Astrocyte (in vitro differentiated cells and primary cell): Measurements from ENCODE around the gene NPAS3. TPM values are rescaled to one million over a fixed set of nuclear protein-coding genes. Genes with fewer than 3 reads are reported as not detected.

Experiments
- DNase-seq: peaks from one replicate; pipeline ENCODE4 v3.0.0-alpha.2; 2010; ENCODE audit warnings: low read depth
- FAIRE-seq: peaks from 2 replicates; lab custom pipeline; 2011; peaks lifted over from hg19 to GRCh38; lab: Jason Lieb, UNC
- H2AFZ ChIP-seq: 2 replicates; pipeline ENCODE4 v1.6.0; 2012; ENCODE audit warnings: low read depth, low read length, inconsistent platforms
- H3K27ac ChIP-seq: 2 replicates; pipeline ENCODE4 v1.5.1; 2011; ENCODE audit warnings: low read depth, low read length, inconsistent platforms
- H3K27me3 ChIP-seq: 2 replicates; pipeline ENCODE4 v1.6.0; 2011; ENCODE audit warnings: low read length, inconsistent platforms; ENCODE audit not compliant: insufficient read depth
- H3K36me3 ChIP-seq: 2 replicates; pipeline ENCODE4 v1.5.1; 2011; ENCODE audit warnings: low read length, inconsistent platforms; ENCODE audit not compliant: insufficient read depth
- H3K4me1 ChIP-seq: 2 replicates; pipeline ENCODE4 v1.5.1; 2011; ENCODE audit warnings: low read length, inconsistent platforms; ENCODE audit not compliant: insufficient read depth
- H3K4me2 ChIP-seq: 2 replicates; pipeline ENCODE4 v1.6.0; 2012; ENCODE audit warnings: low read length, inconsistent platforms
- H3K4me3 ChIP-seq: 2 replicates; pipeline ENCODE4 v1.5.1; 2011; ENCODE audit warnings: low read depth, mild to moderate bottlenecking, low read length, inconsistent platforms; ENCODE audit not compliant: insufficient read depth
- H3K79me2 ChIP-seq: 2 replicates; pipeline ENCODE4 v1.6.0; 2012; ENCODE audit warnings: mild to moderate bottlenecking, low read length, inconsistent platforms; ENCODE audit not compliant: insufficient read depth
- H3K9ac ChIP-seq: 2 replicates; pipeline ENCODE4 v1.6.0; 2012; ENCODE audit warnings: mild to moderate bottlenecking, low read length, inconsistent platforms
- H3K9me3 ChIP-seq: 2 replicates; pipeline ENCODE4 v1.5.1; 2012; ENCODE audit warnings: low read depth, mild to moderate bottlenecking, low read length, inconsistent platforms; ENCODE audit not compliant: insufficient read depth
- H4K20me1 ChIP-seq: 2 replicates; pipeline ENCODE4 v1.6.0; 2012; ENCODE audit warnings: low read length, inconsistent platforms; ENCODE audit not compliant: insufficient read depth
- H3K27ac Mint-ChIP-seq: one replicate; pipeline ENCODE4 v1.8.0; 2021; ENCODE audit warnings: mild to moderate bottlenecking, mixed read lengths; ENCODE audit not compliant: unreplicated experiment
- H3K27me3 Mint-ChIP-seq: one replicate; pipeline ENCODE4 v1.8.0; 2021; ENCODE audit warnings: low read depth, mixed read lengths; ENCODE audit not compliant: unreplicated experiment
- H3K36me3 Mint-ChIP-seq: one replicate; pipeline ENCODE4 v1.8.0; 2021; ENCODE audit warnings: low read depth, mixed read lengths; ENCODE audit not compliant: unreplicated experiment
- H3K4me1 Mint-ChIP-seq: one replicate; pipeline ENCODE4 v1.8.0; 2021; ENCODE audit warnings: low read depth, mixed read lengths; ENCODE audit not compliant: unreplicated experiment
- H3K4me3 Mint-ChIP-seq: one replicate; pipeline ENCODE4 v1.8.0; 2021; ENCODE audit warnings: mild to moderate bottlenecking, moderate library complexity, mixed read lengths; ENCODE audit not compliant: unreplicated experiment
- H3K9me3 Mint-ChIP-seq: one replicate; pipeline ENCODE4 v1.8.0; 2021; ENCODE audit warnings: mild to moderate bottlenecking, mixed read lengths; ENCODE audit not compliant: unreplicated experiment
- EZH2 ChIP-seq: IDR thresholded peaks from 2 replicates; pipeline ENCODE4 v1.6.1; 2012; ENCODE audit warnings: mild to moderate bottlenecking, low read length, inconsistent platforms; ENCODE audit not compliant: insufficient read depth
- total RNA-seq: library from RNA; stranded (reverse); gene quantifications from 2 replicates; pipeline ENCODE4 v1.2.1, GENCODE V29; 2021
- TF ChIP-seq, protein P1 (sequence below): IDR thresholded peaks from 2 replicates; pipeline ENCODE4 v1.5.1; 2011; ENCODE audit warnings: low read depth, mild to moderate bottlenecking, inconsistent platforms, low read length, moderate library complexity; ENCODE audit not compliant: insufficient read depth

Gene NPAS3
- total RNA-seq, 1 donor from 2014 or later, result 2.6 TPM

DNA sequence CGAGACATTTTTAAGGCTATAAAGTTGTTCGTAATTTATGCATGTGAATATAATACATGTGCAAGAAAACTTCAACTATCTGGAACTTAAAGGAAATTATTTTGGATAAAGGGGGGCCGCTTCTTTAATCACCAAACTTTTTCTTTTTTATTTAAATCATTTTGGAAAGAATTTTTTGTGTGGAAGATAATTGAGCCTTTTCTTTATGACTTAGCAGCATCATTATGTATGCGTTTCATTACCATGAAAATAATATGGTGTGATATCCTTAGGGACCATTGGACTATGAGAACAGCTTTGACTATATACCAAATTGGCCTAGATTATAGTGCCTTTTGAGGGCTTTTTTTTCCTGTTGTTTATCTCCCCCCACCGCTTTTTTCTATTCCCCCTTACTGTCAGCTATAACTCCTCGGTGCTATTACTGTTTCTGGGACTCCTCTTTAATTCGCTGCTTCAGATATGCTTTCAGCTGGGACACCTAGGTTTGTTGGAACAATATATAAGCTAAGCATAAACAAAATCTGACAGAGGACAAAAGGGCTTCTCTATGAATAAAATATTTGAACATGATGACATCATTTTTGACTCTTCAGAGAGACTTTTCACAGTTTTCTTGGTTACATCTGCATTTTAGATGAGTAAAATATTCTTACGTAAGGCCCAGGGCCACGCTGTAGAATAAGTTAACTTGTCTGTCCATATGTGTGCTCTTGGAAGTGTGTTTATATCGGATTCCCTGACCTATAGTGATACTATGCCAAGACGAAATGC, 392.7 kb downstream of the NPAS3 start:
- H3K36me3 Mint-ChIP-seq, result no peaks in the 10 kb centered on the region
- Histone ChIP-seq H3K9me3 (no peaks in the 10 kb centered on the region), H3K36me3 (no peaks in the 10 kb centered on the region), H3K4me2 (no peak overlapping the region), H3K9ac (no peak overlapping the region), H3K79me2 (no peaks in the 10 kb centered on the region), H3K27ac (no peak overlapping the region), H3K4me3 (no peak overlapping the region), H3K4me1 (no peaks in the 10 kb centered on the region), H4K20me1 (no peaks in the 10 kb centered on the region), H3K27me3 (no peaks in the 10 kb centered on the region), H2AFZ (no peak overlapping the region)
- no peaks in the 10 kb centered on the region for H3K9me3 Mint-ChIP-seq
- H3K4me1 Mint-ChIP-seq, result peaks cover 6% of the 10 kb centered on the region
- no peak for TF ChIP-seq EZH2
- TF ChIP-seq, protein P1, sequence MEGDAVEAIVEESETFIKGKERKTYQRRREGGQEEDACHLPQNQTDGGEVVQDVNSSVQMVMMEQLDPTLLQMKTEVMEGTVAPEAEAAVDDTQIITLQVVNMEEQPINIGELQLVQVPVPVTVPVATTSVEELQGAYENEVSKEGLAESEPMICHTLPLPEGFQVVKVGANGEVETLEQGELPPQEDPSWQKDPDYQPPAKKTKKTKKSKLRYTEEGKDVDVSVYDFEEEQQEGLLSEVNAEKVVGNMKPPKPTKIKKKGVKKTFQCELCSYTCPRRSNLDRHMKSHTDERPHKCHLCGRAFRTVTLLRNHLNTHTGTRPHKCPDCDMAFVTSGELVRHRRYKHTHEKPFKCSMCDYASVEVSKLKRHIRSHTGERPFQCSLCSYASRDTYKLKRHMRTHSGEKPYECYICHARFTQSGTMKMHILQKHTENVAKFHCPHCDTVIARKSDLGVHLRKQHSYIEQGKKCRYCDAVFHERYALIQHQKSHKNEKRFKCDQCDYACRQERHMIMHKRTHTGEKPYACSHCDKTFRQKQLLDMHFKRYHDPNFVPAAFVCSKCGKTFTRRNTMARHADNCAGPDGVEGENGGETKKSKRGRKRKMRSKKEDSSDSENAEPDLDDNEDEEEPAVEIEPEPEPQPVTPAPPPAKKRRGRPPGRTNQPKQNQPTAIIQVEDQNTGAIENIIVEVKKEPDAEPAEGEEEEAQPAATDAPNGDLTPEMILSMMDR, result no peak
- DNase-seq, result no peak
- H3K4me3 Mint-ChIP-seq, result no peak overlapping the region
- no peak overlapping the region for H3K27ac Mint-ChIP-seq
- no peaks in the 10 kb centered on the region for H3K27me3 Mint-ChIP-seq
- FAIRE-seq, result no peak

DNA sequence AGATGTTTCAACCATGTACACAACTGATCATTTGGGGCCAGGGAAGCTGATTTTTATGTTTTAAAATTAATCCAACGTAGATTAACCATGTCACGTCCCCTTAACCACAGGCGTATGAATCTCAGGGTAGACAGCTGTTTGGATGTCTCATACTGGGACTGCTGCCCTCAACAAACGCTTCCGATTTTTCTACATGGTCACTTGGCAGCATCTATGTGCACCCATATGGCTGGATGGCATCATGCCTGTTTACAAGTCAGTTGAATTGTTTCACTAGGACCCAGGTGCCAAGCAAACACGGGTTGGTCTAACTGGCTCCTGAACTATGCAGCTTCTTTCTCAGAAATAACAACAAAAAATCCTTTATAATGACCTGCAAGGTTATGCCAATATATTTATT, 393.8 kb downstream of the NPAS3 start:
- Histone ChIP-seq H3K27ac (no peak overlapping the region), H3K4me1 (no peaks in the 10 kb centered on the region), H3K79me2 (no peaks in the 10 kb centered on the region), H3K4me3 (no peak overlapping the region), H3K9ac (no peak overlapping the region), H3K27me3 (no peaks in the 10 kb centered on the region), H3K36me3 (no peaks in the 10 kb centered on the region), H4K20me1 (no peaks in the 10 kb centered on the region), H3K4me2 (no peak overlapping the region), H2AFZ (no peak overlapping the region), H3K9me3 (no peaks in the 10 kb centered on the region)
- TF ChIP-seq, protein P1, result no peak
- TF ChIP-seq EZH2, result no peak
- no peaks in the 10 kb centered on the region for H3K9me3 Mint-ChIP-seq
- H3K36me3 Mint-ChIP-seq, result no peaks in the 10 kb centered on the region
- no peak overlapping the region for H3K4me3 Mint-ChIP-seq
- no peak for DNase-seq
- no peaks in the 10 kb centered on the region for H3K27me3 Mint-ChIP-seq
- peaks cover 6% of the 10 kb centered on the region for H3K4me1 Mint-ChIP-seq
- FAIRE-seq, result no peak
- H3K27ac Mint-ChIP-seq, result no peak overlapping the region

- Histone ChIP-seq H3K4me1 (no peaks in the 10 kb centered on the region), H3K9me3 (no peaks in the 10 kb centered on the region), H3K79me2 (no peaks in the 10 kb centered on the region), H3K27me3 (no peaks in the 10 kb centered on the region), H3K4me3 (no peak overlapping the region), H3K4me2 (no peak overlapping the region), H3K27ac (no peak overlapping the region), H3K36me3 (no peaks in the 10 kb centered on the region), H2AFZ (no peak overlapping the region), H4K20me1 (no peaks in the 10 kb centered on the region), H3K9ac (no peak overlapping the region)
- Mint-ChIP-seq H3K27me3 (no peaks in the 10 kb centered on the region), H3K4me3 (no peak overlapping the region), H3K9me3 (no peaks in the 10 kb centered on the region), H3K27ac (no peak overlapping the region), H3K4me1 (peaks cover 6% of the 10 kb centered on the region), H3K36me3 (no peaks in the 10 kb centered on the region)
- no peak for FAIRE-seq
- peak; percentile 47 for DNase-seq
- no peak for TF ChIP-seq EZH2
- TF ChIP-seq, protein P1, result no peak
Measured at GRCh38 chr14:33335366-33335765, 396.7 kb downstream of the NPAS3 start.
